NT2/D1 (cell line): Measurements from ENCODE around the gene PANK4.

Experiments
- DNase-seq: peaks from one replicate; pipeline ENCODE4 v3.0.0-alpha.2; 2011; ENCODE audit warnings: low read depth, low spot score
- H3K27me3 ChIP-seq: 2 replicates; pipeline ENCODE4 v1.6.0; 2011; ENCODE audit warnings: mild to moderate bottlenecking; ENCODE audit not compliant: insufficient read length, insufficient read depth
- H3K36me3 ChIP-seq: 2 replicates; pipeline ENCODE4 v1.6.1; 2011; ENCODE audit warnings: mild to moderate bottlenecking, low read length, mixed read lengths; ENCODE audit not compliant: insufficient read depth, insufficient read length
- H3K4me1 ChIP-seq: 2 replicates; pipeline ENCODE4 v1.5.1; 2011; ENCODE audit not compliant: insufficient read depth, insufficient read length
- H3K4me3 ChIP-seq: 2 replicates; pipeline ENCODE4 v1.5.1; 2011; ENCODE audit warnings: low read depth; ENCODE audit not compliant: insufficient read length
- H3K9ac ChIP-seq: 2 replicates; pipeline ENCODE4 v1.6.0; 2011; ENCODE audit warnings: low read depth; ENCODE audit not compliant: insufficient read length
- H3K9me3 ChIP-seq: 2 replicates; pipeline ENCODE4 v1.5.1; 2011; ENCODE audit warnings: mild to moderate bottlenecking, low read length; ENCODE audit not compliant: insufficient read depth
- SUZ12 ChIP-seq: IDR thresholded peaks from 2 replicates; pipeline ENCODE4 v1.6.1; 2011; ENCODE audit not compliant: insufficient read length, insufficient read depth; ENCODE audit errors: extremely low read depth
- YY1 ChIP-seq: IDR thresholded peaks from 2 replicates; pipeline ENCODE4 v1.6.1; 2011; ENCODE audit not compliant: insufficient read length, insufficient read depth
- ZNF274 ChIP-seq: IDR thresholded peaks from 2 replicates; pipeline ENCODE4 v1.6.1; 2011; ENCODE audit warnings: mild to moderate bottlenecking, low read depth, low read length

Gene PANK4

GRCh38 chr1:2468540-2468939 lies 57.9 kb downstream of the PANK4 start:
- Histone ChIP-seq H3K4me3 (no peak overlapping the region), H3K27me3 (peaks cover 8% of the 10 kb centered on the region), H3K9ac (no peak overlapping the region), H3K36me3 (no peaks in the 10 kb centered on the region), H3K4me1 (peaks cover 10% of the 10 kb centered on the region), H3K9me3 (no peaks in the 10 kb centered on the region)
- DNase-seq: no peak
- TF ChIP-seq YY1 (no peak), SUZ12 (no peak)

- no peak overlapping the region for H3K9ac ChIP-seq
- H3K9me3 ChIP-seq: no peaks in the 10 kb centered on the region
- H3K4me3 ChIP-seq: no peak overlapping the region
- TF ChIP-seq SUZ12: no peak
- TF ChIP-seq YY1: no peak
- TF ChIP-seq ZNF274: no peak
- no peaks in the 10 kb centered on the region for H3K36me3 ChIP-seq
- no peak for DNase-seq
- peaks cover 8% of the 10 kb centered on the region for H3K4me1 ChIP-seq
- peaks cover 8% of the 10 kb centered on the region for H3K27me3 ChIP-seq
Observed at GRCh38 chr1:2468041-2468472, 58.3 kb downstream of the PANK4 start.

- DNase-seq: no peak
- Histone ChIP-seq H3K4me1 (peaks cover 8% of the 10 kb centered on the region), H3K27me3 (peaks cover 8% of the 10 kb centered on the region), H3K4me3 (no peak overlapping the region), H3K9me3 (no peaks in the 10 kb centered on the region), H3K36me3 (no peaks in the 10 kb centered on the region), H3K9ac (no peak overlapping the region)
- TF ChIP-seq YY1: no peak
- no peak for TF ChIP-seq ZNF274
- TF ChIP-seq SUZ12: no peak
Observed at GRCh38 chr1:2466958-2467554, 59.3 kb downstream of the PANK4 start.

GRCh38 chr1:2466270-2466665 lies 60.1 kb downstream of the PANK4 start:
- Histone ChIP-seq H3K27me3 (peaks cover 8% of the 10 kb centered on the region), H3K4me1 (peaks cover 9% of the 10 kb centered on the region)
- TF ChIP-seq YY1: no peak
- TF ChIP-seq ZNF274: no peak
- TF ChIP-seq SUZ12: no peak

GRCh38 chr1:2465371-2466269 lies 60.8 kb downstream of the PANK4 start:
- no peak overlapping the region for H3K9ac ChIP-seq
- H3K4me3 ChIP-seq: no peak overlapping the region
- H3K36me3 ChIP-seq: no peaks in the 10 kb centered on the region
- H3K27me3 ChIP-seq: peaks cover 8% of the 10 kb centered on the region
- no peak for DNase-seq
- H3K9me3 ChIP-seq: no peaks in the 10 kb centered on the region
- H3K4me1 ChIP-seq: peaks cover 9% of the 10 kb centered on the region
- TF ChIP-seq YY1 (no peak), ZNF274 (no peak), SUZ12 (no peak)

More at GRCh38 chr1:2466270-2466665, 60.1 kb downstream of the PANK4 start:
- DNase-seq: no peak
- Histone ChIP-seq H3K36me3 (no peaks in the 10 kb centered on the region), H3K9me3 (no peaks in the 10 kb centered on the region), H3K4me3 (no peak overlapping the region), H3K9ac (no peak overlapping the region)

- Histone ChIP-seq H3K4me1 (peaks cover 6% of the 10 kb centered on the region), H3K27me3 (peaks cover 3% of the 10 kb centered on the region)
Observed at GRCh38 chr1:2463396-2463795, 63.0 kb downstream of the PANK4 start.

GRCh38 chr1:2462819-2463218 lies 63.6 kb downstream of the PANK4 start:
- Histone ChIP-seq H3K9ac (no peak overlapping the region), H3K36me3 (no peaks in the 10 kb centered on the region), H3K9me3 (no peaks in the 10 kb centered on the region), H3K4me1 (peaks cover 5% of the 10 kb centered on the region), H3K27me3 (no peaks in the 10 kb centered on the region), H3K4me3 (no peak overlapping the region)
- TF ChIP-seq YY1 (no peak), ZNF274 (no peak), SUZ12 (no peak)
- no peak for DNase-seq

More at GRCh38 chr1:2463396-2463795, 63.0 kb downstream of the PANK4 start:
- no peak for TF ChIP-seq ZNF274
- no peak for TF ChIP-seq YY1
- no peak for TF ChIP-seq SUZ12
- Histone ChIP-seq H3K9me3 (no peaks in the 10 kb centered on the region), H3K9ac (no peak overlapping the region), H3K36me3 (no peaks in the 10 kb centered on the region), H3K4me3 (no peak overlapping the region)
- DNase-seq: no peak
